H1 (cell line): ENCODE measurements around the gene ACHE. TPM values are rescaled to one million over a fixed set of nuclear protein-coding genes. Genes with fewer than 3 reads are reported as not detected.

Source experiments
- CTCF ChIA-PET: fragments of 300-600 bp; sonication (Branson Sonifier 250); formaldehyde crosslinking; loops from one replicate; lab custom pipeline; 2021; ENCODE audit not compliant: partially characterized antibody; lab: Charles Lee
- POLR2A ChIA-PET: fragments of 300-600 bp; sonication (Branson Sonifier 250); formaldehyde crosslinking; loops from one replicate; lab custom pipeline; 2021; ENCODE audit warnings: inconsistent platforms; ENCODE audit not compliant: partially characterized antibody; lab: Charles Lee
- DNase-seq, 2 experiments: peaks; one replicate each; pipeline versions ENCODE4 v3.0.0 to v3.0.0-alpha.2; 2010 to 2022; ENCODE audit warnings: low spot score in 2 of 2, low read depth in 1 of 2, mixed read lengths in 1 of 2
- FAIRE-seq: peaks from 2 replicates; lab custom pipeline; 2011; peaks lifted over from hg19 to GRCh38; lab: Jason Lieb, UNC
- H2AFZ ChIP-seq: 2 replicates; pipeline ENCODE4 v1.8.1; 2012; ENCODE audit warnings: low read length, inconsistent platforms
- H2AK5ac ChIP-seq: 2 replicates; pipeline ENCODE4 v1.6.1; 2013; ENCODE audit warnings: low read depth, low read length
- H2BK120ac ChIP-seq: replicated peaks from 2 replicates; pipeline ENCODE3; 2013; ENCODE audit warnings: low read depth, low read length, inconsistent platforms
- H2BK12ac ChIP-seq: 2 replicates; pipeline ENCODE4 v1.6.1; 2013; ENCODE audit warnings: low read depth, low read length
- H2BK15ac ChIP-seq: 2 replicates; pipeline ENCODE4 v1.6.1; 2013; ENCODE audit warnings: low read length
- H2BK20ac ChIP-seq: 2 replicates; pipeline ENCODE4 v1.6.1; 2013; ENCODE audit warnings: low read length
- H2BK5ac ChIP-seq: 2 replicates; pipeline ENCODE4 v1.6.1; 2013; ENCODE audit warnings: low read depth, low read length
- H3K14ac ChIP-seq: 2 replicates; pipeline ENCODE4 v1.6.1; 2013; ENCODE audit warnings: inconsistent platforms; ENCODE audit not compliant: insufficient read length
- H3K18ac ChIP-seq: 2 replicates; pipeline ENCODE4 v1.6.1; 2013; ENCODE audit warnings: low read length; ENCODE audit errors: extremely low read depth
- H3K23ac ChIP-seq: 2 replicates; pipeline ENCODE4 v1.6.1; 2013; ENCODE audit warnings: inconsistent platforms; ENCODE audit not compliant: insufficient read length
- H3K23me2 ChIP-seq: 2 replicates; pipeline ENCODE4 v1.6.1; 2013; ENCODE audit warnings: low read depth, low read length
- H3K27ac ChIP-seq: 2 replicates; pipeline ENCODE4 v1.6.1; 2011; ENCODE audit warnings: low read depth, low read length, inconsistent platforms
- H3K27me3 ChIP-seq, 4 experiments: replicated peaks in 1 of 4; 1 replicate in 1 of 4; 2 replicates in 3 of 4; pipeline versions ENCODE4 v1.6.1 to v1.8.1; 2011 to 2013; ENCODE audit warnings: low read length in 3 of 4, mild to moderate bottlenecking in 3 of 4, inconsistent platforms in 2 of 4, mixed read lengths in 2 of 4, moderate library complexity in 1 of 4; ENCODE audit not compliant: control insufficient read depth in 3 of 4, insufficient read depth in 3 of 4; ENCODE audit errors: extremely low read depth in 1 of 4
- H3K36me3 ChIP-seq, 4 experiments: 2 replicates each; pipeline versions ENCODE4 v1.6.1 to v1.8.1; 2011 to 2013; ENCODE audit warnings: mild to moderate bottlenecking in 4 of 4, low read length in 3 of 4, moderate library complexity in 2 of 4, control low read depth in 1 of 4, inconsistent platforms in 1 of 4; ENCODE audit not compliant: insufficient read depth in 4 of 4, control insufficient read depth in 2 of 4
- H3K4ac ChIP-seq: replicated peaks from 2 replicates; pipeline ENCODE3; 2013; ENCODE audit warnings: low read length, low read depth, mixed read lengths, inconsistent platforms; ENCODE audit not compliant: insufficient read length
- H3K4me1 ChIP-seq, 4 experiments: replicated peaks in 1 of 4; 1 replicate in 1 of 4; 2 replicates in 3 of 4; pipeline versions ENCODE4 v1.6.1 to v1.8.1; 2011 to 2013; ENCODE audit warnings: low read length in 3 of 4, inconsistent platforms in 2 of 4, mixed read lengths in 1 of 4; ENCODE audit not compliant: insufficient read depth in 4 of 4, control insufficient read depth in 3 of 4
- H3K4me2 ChIP-seq, 2 experiments: 2 replicates each; pipeline versions ENCODE4 v1.6.1 to v1.8.1; 2011 to 2013; ENCODE audit warnings: low read depth in 2 of 2, low read length in 2 of 2, control low read depth in 1 of 2, inconsistent platforms in 1 of 2, mild to moderate bottlenecking in 1 of 2; ENCODE audit not compliant: insufficient read depth in 1 of 2
- H3K4me3 ChIP-seq, 4 experiments: fragments of 200-600, 300-600 bp in 1 of 4; sonication (generic), shearing (Covaris generic), sonication (Bioruptor Twin) in 1 of 4; 2 replicates each; pipeline versions ENCODE4 v1.5.1 to v1.8.1; 2011 to 2016; ENCODE audit warnings: low read length in 4 of 4, low read depth in 3 of 4, control low read depth in 2 of 4, inconsistent platforms in 2 of 4, mild to moderate bottlenecking in 2 of 4, mixed read lengths in 1 of 4, moderate library complexity in 1 of 4; ENCODE audit not compliant: insufficient read depth in 2 of 4; ENCODE audit errors: extremely low read depth in 1 of 4
- H3K56ac ChIP-seq: replicated peaks from 2 replicates; pipeline ENCODE3; 2013; ENCODE audit warnings: low read depth, mild to moderate bottlenecking, mixed read lengths, low read length, inconsistent platforms; ENCODE audit not compliant: insufficient read length
- H3K79me1 ChIP-seq: 2 replicates; pipeline ENCODE4 v1.6.1; 2013; ENCODE audit warnings: low read depth, low read length, control low read depth
- H3K79me2 ChIP-seq, 2 experiments: 2 replicates each; pipeline versions ENCODE4 v1.6.1 to v1.8.1; 2012 to 2013; ENCODE audit warnings: low read length in 2 of 2, mild to moderate bottlenecking in 2 of 2, inconsistent platforms in 1 of 2; ENCODE audit not compliant: insufficient read depth in 2 of 2, control insufficient read depth in 1 of 2
- H3K9ac ChIP-seq, 4 experiments: replicated peaks in 1 of 4; 1 replicate in 1 of 4; 2 replicates in 3 of 4; pipeline versions ENCODE4 v1.6.1 to v1.8.1; 2011 to 2013; ENCODE audit warnings: low read depth in 3 of 4, low read length in 3 of 4, control low read depth in 2 of 4, mild to moderate bottlenecking in 2 of 4, moderate library complexity in 2 of 4, inconsistent platforms in 1 of 4; ENCODE audit errors: extremely low read depth in 1 of 4
- H3K9me3 ChIP-seq, 2 experiments: 2 replicates each; pipeline versions ENCODE4 v1.6.1 to v1.8.1; 2012 to 2013; ENCODE audit warnings: mild to moderate bottlenecking in 2 of 2, moderate library complexity in 2 of 2, control low read depth in 1 of 2, inconsistent platforms in 1 of 2, low read depth in 1 of 2, low read length in 1 of 2, mixed read lengths in 1 of 2; ENCODE audit not compliant: insufficient read depth in 2 of 2
- H4K20me1 ChIP-seq, 2 experiments: replicated peaks in 1 of 2; 2 replicates each; pipeline versions ENCODE3 to v1.8.1; 2011 to 2013; ENCODE audit warnings: inconsistent platforms in 2 of 2, low read length in 2 of 2, mild to moderate bottlenecking in 1 of 2; ENCODE audit not compliant: insufficient read depth in 2 of 2, control insufficient read depth in 1 of 2
- H4K5ac ChIP-seq: 2 replicates; pipeline ENCODE4 v1.6.1; 2013; ENCODE audit warnings: low read length, low read depth, mixed read lengths, inconsistent platforms; ENCODE audit not compliant: insufficient read length
- H4K8ac ChIP-seq: 2 replicates; pipeline ENCODE4 v1.8.0; 2013; ENCODE audit warnings: mild to moderate bottlenecking, moderate library complexity, low read length, inconsistent platforms; ENCODE audit not compliant: insufficient read depth; ENCODE audit errors: extremely low read depth
- H4K91ac ChIP-seq: replicated peaks from 2 replicates; pipeline ENCODE3; 2013; ENCODE audit warnings: low read length, mixed read lengths, inconsistent platforms; ENCODE audit not compliant: insufficient read length
- POLR2AphosphoS5 ChIP-seq: IDR thresholded peaks from 2 replicates; pipeline ENCODE4 v1.6.1; 2011; ENCODE audit warnings: low read depth, low read length
- POU5F1 ChIP-seq: IDR thresholded peaks from 2 replicates; pipeline ENCODE4 v1.6.1; 2011; ENCODE audit warnings: low read depth, mild to moderate bottlenecking, low read length, moderate library complexity
- SP1 ChIP-seq: IDR thresholded peaks from 2 replicates; pipeline ENCODE4 v1.6.1; 2011; ENCODE audit warnings: low read depth, low read length
- SP4 ChIP-seq: IDR thresholded peaks from 2 replicates; pipeline ENCODE4 v1.6.1; 2012; ENCODE audit warnings: low read length, inconsistent platforms
- WGBS, 2 experiments: shearing (Covaris generic) in 1 of 2; methylation state at CpG; one replicate each; pipeline versions ENCODE4 v1.1.6 to v1.1.7; 2013 to 2015; ENCODE audit warnings: low lambda C conversion rate in 2 of 2, mixed read lengths in 2 of 2, inconsistent platforms in 1 of 2, low coverage in 1 of 2, missing lambda C conversion rate in 1 of 2; ENCODE audit not compliant: insufficient replicate concordance in 2 of 2, insufficient coverage in 1 of 2, insufficient read length in 1 of 2; ENCODE audit errors: extremely low coverage in 1 of 2, missing lambda C conversion rate in 1 of 2; 5-methylcytosine and 5-hydroxymethylcytosine counted together
- polyA plus RNA-seq, 7 experiments: library from polyadenylated mRNA; depleted of rRNA in 3 of 7; stranded (reverse) in 5 of 7; unstranded in 2 of 7; fragments of >200 nt in 5 of 7; fragments of 200-250 nt in 2 of 7; gene quantifications; 1 replicate in 5 of 7; 2 replicates in 1 of 7; 4 replicates in 1 of 7; pipeline versions ENCODE4 v1.2.1 to v1.2.3, GENCODE V29; 2011 to 2013; ENCODE audit warnings: missing spikeins in 2 of 7, mixed read lengths in 2 of 7
- total RNA-seq: library from RNA; stranded (reverse); fragmentation: NEBNext Ultra II Directional; extraction: Animal tissue kit (Norgen Biotek cat#: 25700); gene quantifications from 2 replicates; pipeline ENCODE4 v1.2.1, GENCODE V29; 2021

ACHE gene
- total and polyA plus RNA-seq, 2 of the 8 experiments (the other 6 are each of a cell fraction or from before 2014, with no cell fraction given): 1.4 to 4.3 TPM

DNA sequence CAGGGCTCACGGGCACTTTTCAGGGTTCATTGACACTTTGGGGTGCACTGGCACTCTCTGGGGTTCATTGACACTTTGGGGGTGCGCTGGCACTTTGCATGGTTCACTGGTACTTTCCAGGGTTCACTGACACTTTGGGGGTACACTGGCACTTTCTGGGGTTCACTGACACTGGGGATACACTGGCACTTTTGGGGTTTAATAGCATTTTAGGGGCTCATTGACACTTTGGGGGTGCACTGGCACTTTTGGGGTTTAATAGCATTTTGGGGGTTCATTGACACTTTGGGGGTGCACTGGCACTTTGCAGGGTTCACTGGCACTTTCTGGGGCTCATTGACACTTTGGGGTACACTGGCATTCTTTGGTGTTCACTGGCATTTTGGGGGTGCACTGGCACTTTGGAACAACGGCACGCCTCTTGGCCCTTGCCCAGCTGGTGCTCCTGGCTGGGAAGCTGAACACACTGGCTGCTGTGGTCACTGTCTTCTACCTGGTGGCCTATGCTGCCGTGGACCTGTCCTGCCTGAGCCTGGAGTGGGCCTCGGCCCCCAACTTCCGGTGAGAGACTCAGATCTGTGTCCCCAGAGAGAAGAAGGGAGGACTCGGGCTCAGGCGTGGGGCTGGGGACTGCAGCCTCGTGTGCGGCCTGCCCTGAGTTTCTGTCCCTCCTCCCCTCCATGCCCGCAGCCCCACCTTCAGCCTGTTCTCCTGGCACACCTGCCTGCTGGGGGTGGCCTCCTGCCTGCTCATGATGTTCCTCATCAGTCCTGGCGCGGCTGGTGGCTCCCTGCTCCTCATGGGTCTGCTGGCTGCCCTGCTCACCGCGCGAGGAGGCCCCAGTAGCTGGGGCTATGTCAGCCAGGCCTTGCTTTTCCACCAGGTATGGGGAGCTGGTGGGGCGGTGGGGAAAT, 34.7 kb downstream of the ACHE start:
- Histone ChIP-seq H3K56ac (no peak overlapping the region), H3K9ac (no peak overlapping the region), H2BK5ac (no peak overlapping the region), H3K23me2 (no peaks in the 10 kb centered on the region)
- FAIRE-seq: no peak
- CTCF ChIA-PET: interaction anchor here (0.9 to 4.5 kb wide), 3 partner anchors 9 to 60 kb away, joined by 3 to 25 read pairs (median 6); partner anchors contain the start of gene SLC12A9
- no peak for TF ChIP-seq SP4
- no peak for TF ChIP-seq POU5F1
- TF ChIP-seq SP1: no peak
- no peak for TF ChIP-seq POLR2AphosphoS5
- TF ChIP-seq, all 59 proteins: peak for 0
- Histone ChIP-seq H4K5ac (no peak overlapping the region), H2BK20ac (no peak overlapping the region), H2BK12ac (no peak overlapping the region), H3K79me2 (peaks cover 0 to under 1% of the 10 kb centered on the region in 2 experiments; a peak in 1 of 4 replicates), H3K36me3 (peaks cover 6 to 22% (median 11%) of the 10 kb centered on the region in 4 experiments; a peak in 7 of 8 replicates), H3K18ac (no peak overlapping the region), H3K4me3 (no peak overlapping the region), H4K91ac (no peak overlapping the region), H2AK5ac (no peak overlapping the region), H3K14ac (no peak overlapping the region), H3K4me2 (no peak overlapping the region), H3K27ac (no peak overlapping the region), H2AFZ (no peak overlapping the region), H3K9me3 (no peaks in the 10 kb centered on the region), H2BK120ac (no peak overlapping the region), H4K8ac (no peak overlapping the region), H3K27me3 (no peaks in the 10 kb centered on the region), H3K79me1 (peaks cover 4% of the 10 kb centered on the region), H2BK15ac (no peak overlapping the region), H3K23ac (no peak overlapping the region), H3K4ac (no peak overlapping the region), H3K4me1 (no peaks in the 10 kb centered on the region), H4K20me1 (peaks cover 0 to 6% of the 10 kb centered on the region in 2 experiments)
- no peak for DNase-seq
- 92% methylated on average over 14 of the region's 18 CpGs; no CpG with 5 or more reads in 1 of the 2 experiments for WGBS, 2 experiments
- POLR2A ChIA-PET: interaction anchor here (0.9 to 1.2 kb wide), 2 partner anchors 27 to 29 kb away, joined by 4 read pairs; partner anchors contain the start of gene UFSP1
